IMR-90 (cell line): ENCODE results near the gene NSD2.

Source experiments
- BHLHE40 ChIP-seq: fragments of 150-350 bp; IDR thresholded peaks from 2 replicates; pipeline ENCODE4 v1.6.1; 2016; ENCODE audit warnings: mild to moderate bottlenecking, low read depth, low read length
- CEBPB ChIP-seq: IDR thresholded peaks from 2 replicates; pipeline ENCODE4 v1.6.1; 2012; ENCODE audit warnings: low read depth, low read length, improper control_type of control experiment
- CTCF ChIP-seq: conservative IDR thresholded peaks from 2 replicates; pipeline ENCODE4 v1.5.1; 2012; ENCODE audit warnings: mild to moderate bottlenecking, low read depth, low read length, improper control_type of control experiment
- POLR2A ChIP-seq: IDR thresholded peaks from 2 replicates; pipeline ENCODE4 v1.6.1; 2012; ENCODE audit warnings: mild to moderate bottlenecking, low read depth, low read length
- RAD21 ChIP-seq: IDR thresholded peaks from 2 replicates; pipeline ENCODE4 v1.6.1; 2012; ENCODE audit warnings: low read length, improper control_type of control experiment
- RCOR1 ChIP-seq: IDR thresholded peaks from 2 replicates; pipeline ENCODE4 v1.6.1; 2012; ENCODE audit warnings: mild to moderate bottlenecking, low read length, improper control_type of control experiment; ENCODE audit not compliant: insufficient replicate concordance
- SMC3 ChIP-seq: fragments of 150-350 bp; IDR thresholded peaks from 2 replicates; pipeline ENCODE4 v1.6.1; 2016; ENCODE audit warnings: low read depth, mild to moderate bottlenecking, antibody characterized with exemption, low read length, moderate library complexity
- USF2 ChIP-seq: fragments of 150-350 bp; IDR thresholded peaks from 2 replicates; pipeline ENCODE4 v1.6.1; 2017; ENCODE audit warnings: mild to moderate bottlenecking, antibody characterized with exemption, low read length, low read depth

GRCh38 chr4:1948892-1949436 is 77.8 kb downstream of the NSD2 start:
- no peak for TF ChIP-seq CTCF
- TF ChIP-seq RCOR1, result no peak
- no peak for TF ChIP-seq POLR2A
- TF ChIP-seq CEBPB, result no peak
- no peak for TF ChIP-seq SMC3
- TF ChIP-seq RAD21, result no peak
- no peak for TF ChIP-seq USF2
- no peak for TF ChIP-seq BHLHE40
